ENCODE results near the gene NSG1. TPM values are rescaled to one million over a fixed set of nuclear protein-coding genes. Genes with fewer than 3 reads are reported as not detected.

The NSG1 gene
- total and polyA plus RNA-seq, 2 donors (not counting 3 experiments of a cell fraction or from before 2014, with no cell fraction given), result 2.0 to 2.9 TPM

DNA sequence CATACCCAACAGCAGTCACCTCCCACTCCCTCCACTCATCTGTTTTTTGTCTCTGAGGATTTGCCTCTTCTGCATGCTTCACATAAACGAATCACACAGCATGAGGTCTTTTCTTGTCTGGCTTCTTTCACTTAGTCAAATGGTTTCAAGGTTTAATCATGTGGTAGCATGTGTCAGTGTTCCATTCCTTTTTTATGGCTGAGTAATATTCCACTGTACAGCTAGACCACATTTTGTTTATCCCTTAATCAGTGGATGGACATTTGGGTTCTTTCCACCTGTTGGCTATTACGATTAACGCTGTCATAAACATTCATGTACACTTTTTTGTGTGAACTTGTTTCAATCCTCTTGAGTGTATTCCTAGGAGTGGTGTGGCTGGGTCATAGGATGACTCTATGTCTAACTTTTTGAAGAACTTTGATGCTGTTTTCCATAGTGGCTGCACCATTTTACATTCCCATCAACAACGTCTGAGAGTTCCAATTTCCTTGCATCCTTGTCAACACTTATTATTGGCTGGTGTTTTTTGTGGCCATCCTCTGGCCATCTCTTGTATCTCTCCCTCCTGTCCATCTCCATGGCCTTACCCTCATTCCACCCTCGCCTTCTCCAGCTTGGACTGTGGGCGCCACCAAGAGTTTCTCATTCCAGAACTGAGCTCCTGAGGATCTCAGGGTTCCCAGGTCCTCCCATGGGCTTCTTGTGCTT is 12.4 kb upstream of the NSG1 start:
- intact Hi-C loops (cut with micrococcal nuclease) (no loop called here), dilution Hi-C loops (cut with MboI; ENCODE audit: extremely low pct_ligation_motif_present, low sequenced_read_pairs) (no loop called here)
- H3K27ac ChIP-seq (ENCODE audit: insufficient read depth, low read depth, low read length), result no peak overlapping the region
- DNase-seq (ENCODE audit: low read depth, low spot score), result no peak
- H3K27me3 ChIP-seq (ENCODE audit: control insufficient read depth in 2 of 2, insufficient read depth in 2 of 2, low read length in 2 of 2), result no peaks in the 10 kb centered on the region
- H3K4me1 ChIP-seq (ENCODE audit: control insufficient read depth, extremely low read depth, insufficient read depth, low read length), result no peaks in the 10 kb centered on the region
- no peak for FAIRE-seq
- TF ChIP-seq, protein P1, sequence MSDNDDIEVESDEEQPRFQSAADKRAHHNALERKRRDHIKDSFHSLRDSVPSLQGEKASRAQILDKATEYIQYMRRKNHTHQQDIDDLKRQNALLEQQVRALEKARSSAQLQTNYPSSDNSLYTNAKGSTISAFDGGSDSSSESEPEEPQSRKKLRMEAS (IDR thresholded peaks at IDR 0.05; ENCODE audit: insufficient read depth, insufficient read length), result no peak
- TF ChIP-seq EZH2 (IDR thresholded peaks at IDR 0.05; ENCODE audit: borderline replicate concordance, low read depth, low read length, severe bottlenecking) (no peak), POLR2A (IDR thresholded peaks at IDR 0.05; ENCODE audit: low read depth, low read length) (no peak), POLR2AphosphoS5 (IDR thresholded peaks at IDR 0.05; ENCODE audit: insufficient read depth, low read depth, low read length) (no peak), FOS (IDR thresholded peaks at IDR 0.05; ENCODE audit: borderline replicate concordance, insufficient read depth, low read length) (no peak), MYC (IDR thresholded peaks at IDR 0.05; ENCODE audit: low read depth, low read length) (no peak), GATA2 (IDR thresholded peaks at IDR 0.05; ENCODE audit: insufficient read depth, insufficient read length, low read depth, low read length) (no peak), JUN (IDR thresholded peaks at IDR 0.05; ENCODE audit: borderline replicate concordance, insufficient read depth, insufficient read length, low read depth) (no peak)
- TF ChIP-seq, protein P2, sequence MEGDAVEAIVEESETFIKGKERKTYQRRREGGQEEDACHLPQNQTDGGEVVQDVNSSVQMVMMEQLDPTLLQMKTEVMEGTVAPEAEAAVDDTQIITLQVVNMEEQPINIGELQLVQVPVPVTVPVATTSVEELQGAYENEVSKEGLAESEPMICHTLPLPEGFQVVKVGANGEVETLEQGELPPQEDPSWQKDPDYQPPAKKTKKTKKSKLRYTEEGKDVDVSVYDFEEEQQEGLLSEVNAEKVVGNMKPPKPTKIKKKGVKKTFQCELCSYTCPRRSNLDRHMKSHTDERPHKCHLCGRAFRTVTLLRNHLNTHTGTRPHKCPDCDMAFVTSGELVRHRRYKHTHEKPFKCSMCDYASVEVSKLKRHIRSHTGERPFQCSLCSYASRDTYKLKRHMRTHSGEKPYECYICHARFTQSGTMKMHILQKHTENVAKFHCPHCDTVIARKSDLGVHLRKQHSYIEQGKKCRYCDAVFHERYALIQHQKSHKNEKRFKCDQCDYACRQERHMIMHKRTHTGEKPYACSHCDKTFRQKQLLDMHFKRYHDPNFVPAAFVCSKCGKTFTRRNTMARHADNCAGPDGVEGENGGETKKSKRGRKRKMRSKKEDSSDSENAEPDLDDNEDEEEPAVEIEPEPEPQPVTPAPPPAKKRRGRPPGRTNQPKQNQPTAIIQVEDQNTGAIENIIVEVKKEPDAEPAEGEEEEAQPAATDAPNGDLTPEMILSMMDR (IDR thresholded peaks at IDR 0.05; ENCODE audit: extremely low read depth in 1 of 2, insufficient read depth in 1 of 2, low read depth in 1 of 2, low read length in 2 of 2), result no peak
- ChIA-PET CTCF (no interaction called here), POLR2A (no interaction called here)
- no peaks in the 10 kb centered on the region for H3K79me2 ChIP-seq (ENCODE audit: control insufficient read depth, insufficient read depth, low read length)
- no peak overlapping the region for H3K4me3 ChIP-seq (replicated peaks in 1 of 3; ENCODE audit: insufficient read depth in 1 of 3, low read depth in 1 of 3, low read length in 3 of 3)
- H3K36me3 ChIP-seq (ENCODE audit: control insufficient read depth in 2 of 2, extremely low read depth in 1 of 2, insufficient read depth in 2 of 2, low read length in 2 of 2), result no peaks in the 10 kb centered on the region
- no peak overlapping the region for H3K9ac ChIP-seq (replicated peaks; ENCODE audit: extremely low read depth, insufficient read depth, low read length)
- no peaks in the 10 kb centered on the region for H3K9me1 ChIP-seq (replicated peaks; ENCODE audit: control insufficient read depth, extremely low read depth, insufficient read depth, low read length)
- H3K9me3 ChIP-seq (replicated peaks; ENCODE audit: control insufficient read depth, insufficient read depth, low read length), result no peaks in the 10 kb centered on the region
- H2AFZ ChIP-seq (ENCODE audit: low read depth, low read length), result no peak overlapping the region
- no peak overlapping the region for H3K4me2 ChIP-seq (ENCODE audit: insufficient read depth, low read length)
- no TSS peak for BruUV-seq (replicated peaks)
- H4K20me1 ChIP-seq (replicated peaks; ENCODE audit: control insufficient read depth, extremely low read depth, insufficient read depth, low read length), result no peaks in the 10 kb centered on the region

Data from endothelial cell of umbilical vein (primary cell).